Pancreas (tissue), 10 donors: ENCODE data around the gene VWA3B. TPM values are rescaled to one million over a fixed set of nuclear protein-coding genes. Genes with fewer than 3 reads are reported as not detected.
"Not testable (repeated sequence)": the region's sequence is repeated elsewhere in the genome, so short reads cannot be mapped to it uniquely, and the experiment has no call there.

Experiments
- ATAC-seq, 4 donors: fragments of 200-7000 bp; cut with Tn5 transposase; one replicate each; pipeline versions ENCODE4 v1.8.0 to v1.9.1; 2020; ENCODE audit warnings: mild to moderate bottlenecking in 4 of 4, moderate library complexity in 4 of 4
- DNase-seq, 6 donors: peaks; one replicate each; pipeline ENCODE4 v3.0.0-alpha.2; 2020
- FAIRE-seq: peaks from 2 replicates; lab custom pipeline; 2012; peaks lifted over from hg19 to GRCh38; lab: Jason Lieb, UNC
- H3K27ac ChIP-seq, 4 donors: fragments of 200-600 bp; sonication (generic); 1 replicate in 3 of 4; 2 replicates in 1 of 4; pipeline versions ENCODE4 v1.5.0 to v1.8.0; 2020
- H3K27me3 ChIP-seq, 4 donors: fragments of 200-600 bp; one replicate each; pipeline ENCODE4 v1.8.0; 2021
- H3K36me3 ChIP-seq, 3 donors: fragments of 200-600 bp; sonication (generic) in 1 of 3; one replicate each; pipeline versions ENCODE4 v1.5.0 to v1.8.0; 2020 to 2021
- H3K4me1 ChIP-seq, 3 donors: fragments of 200-600 bp; one replicate each; pipeline ENCODE4 v1.8.0; 2021
- H3K4me3 ChIP-seq, 4 donors: fragments of 200-600 bp; sonication (generic) in 2 of 4; one replicate each; pipeline versions ENCODE4 v1.5.0 to v1.8.0; 2020 to 2021
- H3K9me3 ChIP-seq, 4 donors: fragments of 200-600 bp; one replicate each; pipeline ENCODE4 v1.8.0; 2021
- CTCF ChIP-seq, 4 donors: fragments of 200-600 bp; sonication (generic) in 3 of 4; IDR thresholded peaks; one replicate each; pipeline versions ENCODE4 v1.5.0 to v1.8.0; 2021; ENCODE audit warnings: antibody characterized with exemption in 4 of 4
- WGBS, 2 donors: extraction: QIAGEN DNeasy Blood & Tissue Kit; methylation state at CpG; one replicate each; pipeline ENCODE4 v1.1.7; 2013; 5-methylcytosine and 5-hydroxymethylcytosine counted together
- intact Hi-C, 3 donors: fragments of 100-400 bp; cut with DNase I; formaldehyde crosslinking; loops; one replicate each; pipeline versions ENCODE4 v1.11.1 to v1.14.2; 2022
- polyA plus RNA-seq, 2 donors: library from polyadenylated mRNA; stranded (reverse); fragments of 200-250 nt; gene quantifications; one replicate each; pipeline ENCODE4 v1.2.3, GENCODE V29; 2013
- total RNA-seq, 6 donors: library from RNA; stranded (reverse); fragmentation: NEBNext Ultra II Directional in 4 of 6; extraction: Animal tissue kit (Norgen Biotek cat#: 25700) in 4 of 6; gene quantifications; one replicate each; pipeline versions ENCODE4 v1.2.1 to v1.2.4, GENCODE V29; 2021 to 2023
- donor health status: healthy with polysubstance abuse.
- donor health status: DM: no; HTN: no; CAD: no; lungs with moderate emphysema.
- donor health status: DM: no; HTN: no; CAD: no.
- donor health status: control.
- donor health status: control.
- donor health status: Bipolar disorder and iron deficiency.
- donor health status: DM: yes; HTN: yes; CAD: no.
- donor health status: DM: no; HTN: no; CAD: no.
- donor health status: DM: no; HTN: no; CAD: no.
- donor health status: DM: yes; HTN: yes; CAD: no.

Gene VWA3B
- total and polyA plus RNA-seq, 8 donors = 0.04 to 0.24 (median 0.07) TPM; not detected in 5

- H3K9me3 ChIP-seq = no peaks in the 10 kb centered on the region
- no peak overlapping the region for H3K27ac ChIP-seq
- no peaks in the 10 kb centered on the region for H3K27me3 ChIP-seq
- H3K4me1 ChIP-seq = no peaks in the 10 kb centered on the region
- 70 to 72% methylated on average over 12 of the region's 12 CpGs for WGBS, 2 donors
- no peak overlapping the region for H3K4me3 ChIP-seq
- no peak for TF ChIP-seq CTCF (IDR thresholded peaks at IDR 0.05)
- DNase-seq (peak in 1 of 6 donors; percentile 32), FAIRE-seq (no peak), ATAC-seq (no peak)
- no peaks in the 10 kb centered on the region for H3K36me3 ChIP-seq
- intact Hi-C loops = no loop called here
These were observed 47.7 kb upstream of the VWA3B start for GRCh38 chr2:98039085-98039756.

- ATAC-seq = no peak
- intact Hi-C loops = no loop called here
- no peak for FAIRE-seq
- no peaks in the 10 kb centered on the region for H3K27me3 ChIP-seq
- H3K9me3 ChIP-seq = no peaks in the 10 kb centered on the region
- no peaks in the 10 kb centered on the region for H3K4me1 ChIP-seq
- no peak for TF ChIP-seq CTCF (IDR thresholded peaks at IDR 0.05)
- H3K27ac ChIP-seq = no peak overlapping the region
- 91 to 95% methylated on average over 8 of the region's 8 CpGs for WGBS, 2 donors
- H3K4me3 ChIP-seq = no peak overlapping the region
- H3K36me3 ChIP-seq = no peaks in the 10 kb centered on the region
- DNase-seq = no peak
These were observed 46.5 kb upstream of the VWA3B start for GRCh38 chr2:98040331-98040939.

- TF ChIP-seq CTCF (IDR thresholded peaks at IDR 0.05) = no peak
- no peaks in the 10 kb centered on the region for H3K9me3 ChIP-seq
- ATAC-seq (no peak), FAIRE-seq (no peak), DNase-seq (no peak)
- WGBS, 2 donors = 88 to 92% methylated on average over 1 of the region's 1 CpG
- no peaks in the 10 kb centered on the region for H3K27me3 ChIP-seq
- H3K27ac ChIP-seq = no peak overlapping the region
- no peak overlapping the region for H3K4me3 ChIP-seq
- intact Hi-C loops = no loop called here
- H3K4me1 ChIP-seq = no peaks in the 10 kb centered on the region
- no peaks in the 10 kb centered on the region for H3K36me3 ChIP-seq
These were observed 43.9 kb upstream of the VWA3B start for GRCh38 chr2:98043101-98043500.

GRCh38 chr2:98044730-98045129, 42.2 kb upstream of the VWA3B start:
- WGBS, 2 donors = 92 to 93% methylated on average over 2 of the region's 2 CpGs
- H3K4me3 ChIP-seq, FAIRE-seq, ATAC-seq, H3K27ac ChIP-seq, intact Hi-C loops, H3K27me3 ChIP-seq, H3K4me1 ChIP-seq, H3K36me3 ChIP-seq, H3K9me3 ChIP-seq, DNase-seq: not testable (repeated sequence)

GRCh38 chr2:98050070-98050469, 36.9 kb upstream of the VWA3B start:
- FAIRE-seq (peak; percentile 39), DNase-seq (no peak), ATAC-seq (no peak)
- Histone ChIP-seq H3K4me1 (no peaks in the 10 kb centered on the region), H3K36me3 (no peaks in the 10 kb centered on the region), H3K4me3 (no peak overlapping the region), H3K27me3 (no peaks in the 10 kb centered on the region), H3K27ac (no peak overlapping the region), H3K9me3 (no peaks in the 10 kb centered on the region)
- TF ChIP-seq CTCF (IDR thresholded peaks at IDR 0.05) = no peak
- intact Hi-C loops = no loop called here
- 76 to 77% methylated on average over 2 of the region's 2 CpGs for WGBS, 2 donors
